Osteoblast (primary cell): ENCODE measurements around the gene PCDHGA5. TPM values are rescaled to one million over a fixed set of nuclear protein-coding genes. Genes with fewer than 3 reads are reported as not detected.

Experiments
- DNase-seq: peaks from one replicate; pipeline ENCODE4 v3.0.0; 2011; ENCODE audit warnings: low spot score, mixed read lengths; ENCODE audit not compliant: insufficient read length; ENCODE audit errors: missing footprints
- H2AFZ ChIP-seq: 2 replicates; pipeline ENCODE4 v1.6.0; 2011; ENCODE audit warnings: mild to moderate bottlenecking, low read length
- H3K27ac ChIP-seq: 2 replicates; pipeline ENCODE4 v1.5.1; 2011; ENCODE audit warnings: mild to moderate bottlenecking, low read depth, low read length, moderate library complexity
- H3K27me3 ChIP-seq: 2 replicates; pipeline ENCODE4 v1.6.0; 2012; ENCODE audit warnings: mild to moderate bottlenecking, control low read depth, inconsistent platforms, low read length, moderate library complexity; ENCODE audit not compliant: insufficient read depth
- H3K36me3 ChIP-seq: 2 replicates; pipeline ENCODE4 v1.5.1; 2011; ENCODE audit warnings: mild to moderate bottlenecking, low read length, control low read depth, moderate library complexity; ENCODE audit not compliant: insufficient read depth
- H3K4me1 ChIP-seq: 2 replicates; pipeline ENCODE4 v1.5.1; 2011; ENCODE audit warnings: mild to moderate bottlenecking, low read length, control low read depth, moderate library complexity; ENCODE audit not compliant: insufficient read depth
- H3K4me2 ChIP-seq: 2 replicates; pipeline ENCODE4 v1.6.0; 2011; ENCODE audit warnings: mild to moderate bottlenecking, low read length; ENCODE audit not compliant: insufficient read depth
- H3K4me3 ChIP-seq: fragments of 200-600 bp; sonication (generic); 3 replicates; pipeline ENCODE4 v1.5.1; 2012; ENCODE audit warnings: mild to moderate bottlenecking, low read length, inconsistent platforms; ENCODE audit not compliant: insufficient read depth
- H3K79me2 ChIP-seq: 2 replicates; pipeline ENCODE4 v1.6.0; 2012; ENCODE audit warnings: mild to moderate bottlenecking, low read length, control low read depth, inconsistent platforms; ENCODE audit not compliant: insufficient read depth
- H3K9me3 ChIP-seq: 2 replicates; pipeline ENCODE4 v1.5.1; 2011; ENCODE audit warnings: low read depth, low read length, control low read depth
- H4K20me1 ChIP-seq: 2 replicates; pipeline ENCODE4 v1.6.0; 2012; ENCODE audit warnings: mild to moderate bottlenecking, low read length, control low read depth; ENCODE audit not compliant: insufficient read depth
- CTCF ChIP-seq: IDR thresholded peaks from 2 replicates; pipeline ENCODE4 v1.5.1; 2011; ENCODE audit warnings: mild to moderate bottlenecking, low read depth, low read length, moderate library complexity; ENCODE audit errors: extremely low read depth
- total RNA-seq: library from RNA; depleted of rRNA; stranded (reverse); fragments of >200 nt; gene quantifications from 2 replicates; pipeline ENCODE4 v1.2.3, GENCODE V29; 2012

Gene PCDHGA5
- total RNA-seq, 1 donor: 2.5 TPM

GRCh38 chr5:141362719-141363118 lies 1.2 kb upstream of the PCDHGA5 start:
- peaks cover 33% of the 10 kb centered on the region for H3K9me3 ChIP-seq
- no peak for TF ChIP-seq CTCF
- H3K27me3 ChIP-seq: peaks cover 59% of the 10 kb centered on the region

GRCh38 chr5:141366016-141366896 lies 2.3 kb downstream of the PCDHGA5 start:
- H3K27ac ChIP-seq: no peak overlapping the region

More at GRCh38 chr5:141362719-141363118, 1.2 kb upstream of the PCDHGA5 start:
- H4K20me1 ChIP-seq: no peaks in the 10 kb centered on the region
- H3K27ac ChIP-seq: no peak overlapping the region
- H2AFZ ChIP-seq: no peak overlapping the region
- no peak overlapping the region for H3K4me3 ChIP-seq
- no peak for DNase-seq
- no peaks in the 10 kb centered on the region for H3K79me2 ChIP-seq
- no peak overlapping the region for H3K4me2 ChIP-seq
- no peaks in the 10 kb centered on the region for H3K4me1 ChIP-seq
- H3K36me3 ChIP-seq: no peaks in the 10 kb centered on the region

DNA sequence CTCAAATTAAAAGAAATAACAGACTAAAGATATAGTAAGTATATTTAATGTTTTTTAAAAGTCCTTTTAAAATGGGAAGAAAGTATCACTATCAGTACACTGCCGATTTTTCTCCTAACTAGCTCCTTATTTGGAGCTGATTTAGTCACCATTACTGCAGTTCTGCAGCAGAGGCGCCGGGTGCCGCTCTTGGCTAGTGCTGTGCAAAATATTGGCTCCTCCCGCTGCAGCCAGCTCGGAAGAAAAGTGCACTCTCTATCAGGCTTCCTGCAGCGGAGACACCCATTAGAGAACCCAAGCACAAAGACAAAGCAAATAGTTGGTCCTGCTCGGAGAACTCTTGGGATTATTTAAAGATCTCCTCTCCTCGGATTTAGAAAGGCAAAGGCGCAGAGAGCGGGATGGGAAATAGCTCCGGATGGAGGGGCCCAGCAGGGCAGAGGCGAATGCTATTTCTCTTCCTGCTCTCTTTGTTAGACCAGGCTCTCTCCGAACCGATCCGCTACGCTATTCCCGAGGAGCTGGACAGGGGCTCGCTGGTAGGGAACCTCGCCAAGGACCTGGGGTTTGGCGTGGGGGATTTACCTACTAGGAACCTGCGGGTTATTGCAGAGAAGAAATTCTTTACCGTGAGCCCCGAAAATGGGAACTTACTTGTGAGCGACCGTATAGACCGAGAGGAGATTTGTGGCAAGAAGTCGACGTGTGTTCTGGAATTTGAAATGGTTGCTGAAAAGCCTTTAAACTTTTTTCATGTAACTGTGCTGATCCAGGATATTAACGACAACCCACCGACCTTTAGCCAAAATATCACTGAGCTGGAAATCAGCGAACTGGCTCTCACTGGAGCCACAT lies 6.3 kb downstream of the PCDHGA5 start, which contains the start of gene PCDHGB3:
PCDHGB3 (plus strand) TSS at position 249 of the 855 bp plus-strand sequence; CDS start at position 402, 153 bp downstream.
- no peaks in the 10 kb centered on the region for H3K36me3 ChIP-seq
- DNase-seq: peak; percentile 87
- peak within 1 kb of the TSS; percentile 67 for H3K4me3 ChIP-seq
- H3K9me3 ChIP-seq: peaks cover 17% of the 10 kb centered on the region
- H4K20me1 ChIP-seq: no peaks in the 10 kb centered on the region
- TF ChIP-seq CTCF: peak; percentile 60
- H3K4me1 ChIP-seq: no peaks in the 10 kb centered on the region
- peaks cover 41% of the 10 kb centered on the region for H3K27me3 ChIP-seq
- no peak within 1 kb of the TSS for H3K27ac ChIP-seq
- H2AFZ ChIP-seq: peak within 1 kb of the TSS; percentile 70
- peak within 1 kb of the TSS; percentile 78 for H3K4me2 ChIP-seq
- H3K79me2 ChIP-seq: no peaks in the 10 kb centered on the region

More at GRCh38 chr5:141366016-141366896, 2.3 kb downstream of the PCDHGA5 start:
- Histone ChIP-seq H3K4me2 (no peak overlapping the region), H3K27me3 (peaks cover 56% of the 10 kb centered on the region), H4K20me1 (no peaks in the 10 kb centered on the region), H3K9me3 (peaks cover 30% of the 10 kb centered on the region), H2AFZ (no peak overlapping the region), H3K36me3 (no peaks in the 10 kb centered on the region), H3K4me1 (no peaks in the 10 kb centered on the region), H3K4me3 (no peak overlapping the region), H3K79me2 (no peaks in the 10 kb centered on the region)
- DNase-seq: no peak
- no peak for TF ChIP-seq CTCF
